ENCODE results near the gene RAB34. TPM values are rescaled to one million over a fixed set of nuclear protein-coding genes. Genes with fewer than 3 reads are reported as not detected.
A peak's percentile ranks its signal among the peaks of the same experiment; 100 is the strongest.

Gene RAB34
- total RNA-seq, 1 experiment from 2014 or later, result 189 TPM

- H2AK5ac ChIP-seq (ENCODE audit: insufficient read length, low read length), result no peak overlapping the region
- H3K9ac ChIP-seq (ENCODE audit: extremely low read depth, insufficient read length, low read length), result no peak overlapping the region
- Mint-ChIP-seq H3K4me1 (peaks cover 16 to 32% of the 10 kb centered on the region in 2 experiments), H3K27ac (peak overlapping the region in 2 of 3 experiments; percentile 83 to 94; a peak in 3 of 7 replicates), H3K27me3 (ENCODE audit: low read depth) (no peaks in the 10 kb centered on the region; the same call in none of the 2 replicates), H3K9me3 (no peaks in the 10 kb centered on the region), H3K4me3 (peak overlapping the region in 1 of 2 experiments; percentile 40; a peak in 2 of 5 replicates), H3K36me3 (ENCODE audit: insufficient read depth in 1 of 3, low read depth in 3 of 3) (peaks cover 47 to 74% (median 47%) of the 10 kb centered on the region in 3 experiments)
- no peak overlapping the region for H3K23ac ChIP-seq (ENCODE audit: insufficient read length, low read depth, low read length)
- H3K27ac ChIP-seq (ENCODE audit: insufficient read length, low read depth, low read length), result no peak overlapping the region
- no peaks in the 10 kb centered on the region for H4K20me1 ChIP-seq (ENCODE audit: control insufficient read depth, insufficient read depth, insufficient read length)
- peaks cover 5% of the 10 kb centered on the region; the same call in 1 of the 2 replicates for H3K4me1 ChIP-seq (ENCODE audit: insufficient read depth, low read length)
- H2BK12ac ChIP-seq (ENCODE audit: insufficient read length, low read depth, low read length), result no peak overlapping the region
- no peak overlapping the region for H4K5ac ChIP-seq (ENCODE audit: insufficient read length, low read depth, low read length)
- H3K56ac ChIP-seq (ENCODE audit: insufficient read length, low read depth, low read length), result no peak overlapping the region
- H3K23me2 ChIP-seq (ENCODE audit: insufficient read length, low read depth, low read length, poor library complexity, severe bottlenecking), result peaks cover 14% of the 10 kb centered on the region
- no peak for TF ChIP-seq CTCF (conservative IDR thresholded peaks at IDR 0.05)
- H3K9me3 ChIP-seq (ENCODE audit: control insufficient read depth, low read depth, low read length), result no peaks in the 10 kb centered on the region
- H3K27me3 ChIP-seq (ENCODE audit: insufficient read depth, low read length), result no peaks in the 10 kb centered on the region
- no peak overlapping the region for H4K8ac ChIP-seq (replicated peaks; ENCODE audit: insufficient read length, low read depth, low read length)
- no peak overlapping the region for H4K91ac ChIP-seq (ENCODE audit: insufficient read length, low read depth, low read length)
- no peak overlapping the region for H2BK20ac ChIP-seq (ENCODE audit: low read depth, low read length, poor library complexity, severe bottlenecking)
- no CpG with 5 or more reads among the region's 18 CpGs for WGBS (ENCODE audit: extremely low coverage, insufficient read length, low lambda C conversion rate)
- H3T11ph ChIP-seq (ENCODE audit: low read length), result no peak overlapping the region
- H3K14ac ChIP-seq (ENCODE audit: insufficient read depth, low read length), result no peak overlapping the region
- no peak overlapping the region for H3K18ac ChIP-seq (ENCODE audit: insufficient read length, low read depth, low read length)
- H2AFZ ChIP-seq (ENCODE audit: low read length), result no peak overlapping the region
- no peak overlapping the region for H2BK5ac ChIP-seq (ENCODE audit: insufficient read length, low read length)
- peaks cover 16% of the 10 kb centered on the region; the same call in 1 of the 2 replicates for H3K79me2 ChIP-seq (ENCODE audit: insufficient read depth, low read length)
- no peak overlapping the region for H3K4ac ChIP-seq (ENCODE audit: low read depth, low read length)
- no peak overlapping the region for H2BK15ac ChIP-seq (ENCODE audit: low read depth, low read length)
- H2BK120ac ChIP-seq (ENCODE audit: low read depth, low read length, poor library complexity, severe bottlenecking), result no peak overlapping the region
- peak; percentile 36 for DNase-seq
- no peaks in the 10 kb centered on the region for H3K79me1 ChIP-seq (ENCODE audit: insufficient read depth, low read depth, low read length, poor library complexity, severe bottlenecking)
- no peak overlapping the region for H3K4me2 ChIP-seq (ENCODE audit: insufficient read depth, insufficient read length, low read length)
Observed at GRCh38 chr17:28747801-28748750, 30.4 kb upstream of the RAB34 start.

Data from H9 (cell line).